NT2/D1 (cell line): ENCODE measurements around the gene TSSC4.

Source experiments
- DNase-seq: peaks from one replicate; pipeline ENCODE4 v3.0.0-alpha.2; 2011; ENCODE audit warnings: low read depth, low spot score
- H3K27me3 ChIP-seq: 2 replicates; pipeline ENCODE4 v1.6.0; 2011; ENCODE audit warnings: mild to moderate bottlenecking; ENCODE audit not compliant: insufficient read length, insufficient read depth
- H3K36me3 ChIP-seq: 2 replicates; pipeline ENCODE4 v1.6.1; 2011; ENCODE audit warnings: mild to moderate bottlenecking, low read length, mixed read lengths; ENCODE audit not compliant: insufficient read depth, insufficient read length
- H3K4me1 ChIP-seq: 2 replicates; pipeline ENCODE4 v1.5.1; 2011; ENCODE audit not compliant: insufficient read depth, insufficient read length
- H3K4me3 ChIP-seq: 2 replicates; pipeline ENCODE4 v1.5.1; 2011; ENCODE audit warnings: low read depth; ENCODE audit not compliant: insufficient read length
- H3K9ac ChIP-seq: 2 replicates; pipeline ENCODE4 v1.6.0; 2011; ENCODE audit warnings: low read depth; ENCODE audit not compliant: insufficient read length
- H3K9me3 ChIP-seq: 2 replicates; pipeline ENCODE4 v1.5.1; 2011; ENCODE audit warnings: mild to moderate bottlenecking, low read length; ENCODE audit not compliant: insufficient read depth
- SUZ12 ChIP-seq: IDR thresholded peaks from 2 replicates; pipeline ENCODE4 v1.6.1; 2011; ENCODE audit not compliant: insufficient read length, insufficient read depth; ENCODE audit errors: extremely low read depth
- YY1 ChIP-seq: IDR thresholded peaks from 2 replicates; pipeline ENCODE4 v1.6.1; 2011; ENCODE audit not compliant: insufficient read length, insufficient read depth
- ZNF274 ChIP-seq: IDR thresholded peaks from 2 replicates; pipeline ENCODE4 v1.6.1; 2011; ENCODE audit warnings: mild to moderate bottlenecking, low read depth, low read length

The TSSC4 gene

GRCh38 chr11:2451916-2452315, 51.4 kb downstream of the TSSC4 start:
- TF ChIP-seq ZNF274, result no peak
- Histone ChIP-seq H3K36me3 (no peaks in the 10 kb centered on the region), H3K4me1 (peaks cover 3% of the 10 kb centered on the region), H3K27me3 (peaks cover 63% of the 10 kb centered on the region), H3K4me3 (no peak overlapping the region), H3K9ac (no peak overlapping the region), H3K9me3 (no peaks in the 10 kb centered on the region)
- no peak for DNase-seq

GRCh38 chr11:2452321-2453012, 51.9 kb downstream of the TSSC4 start:
- TF ChIP-seq ZNF274, result no peak
- no peak for TF ChIP-seq SUZ12
- TF ChIP-seq YY1, result no peak
- no peak overlapping the region for H3K4me3 ChIP-seq
- no peak for DNase-seq
- H3K9me3 ChIP-seq, result no peaks in the 10 kb centered on the region
- H3K9ac ChIP-seq, result no peak overlapping the region
- peaks cover 58% of the 10 kb centered on the region for H3K27me3 ChIP-seq
- no peaks in the 10 kb centered on the region for H3K36me3 ChIP-seq
- peaks cover 3% of the 10 kb centered on the region for H3K4me1 ChIP-seq

GRCh38 chr11:2453436-2453835, 52.9 kb downstream of the TSSC4 start:
- H3K36me3 ChIP-seq, result no peaks in the 10 kb centered on the region
- peaks cover 51% of the 10 kb centered on the region for H3K27me3 ChIP-seq
- no peak for DNase-seq
- TF ChIP-seq ZNF274 (no peak), SUZ12 (no peak), YY1 (no peak)
- no peak overlapping the region for H3K4me3 ChIP-seq
- no peak overlapping the region for H3K9ac ChIP-seq
- H3K9me3 ChIP-seq, result no peaks in the 10 kb centered on the region
- peaks cover 3% of the 10 kb centered on the region for H3K4me1 ChIP-seq
